Activated gamma-delta T cell (primary cell): Measurements from ENCODE around the gene PNPLA5.
"Not testable (repeated sequence)": the region's sequence is repeated elsewhere in the genome, so short reads cannot be mapped to it uniquely, and the experiment has no call there.

ENCODE experiments used
- DNase-seq: peaks from one replicate; lab custom pipeline; 2025; lab: John Stamatoyannopoulos, UW
- total RNA-seq, 2 donors: gene quantifications; one replicate each; lab custom pipeline; 2026; lab: John Stamatoyannopoulos, UW

PNPLA5 gene, protein sequence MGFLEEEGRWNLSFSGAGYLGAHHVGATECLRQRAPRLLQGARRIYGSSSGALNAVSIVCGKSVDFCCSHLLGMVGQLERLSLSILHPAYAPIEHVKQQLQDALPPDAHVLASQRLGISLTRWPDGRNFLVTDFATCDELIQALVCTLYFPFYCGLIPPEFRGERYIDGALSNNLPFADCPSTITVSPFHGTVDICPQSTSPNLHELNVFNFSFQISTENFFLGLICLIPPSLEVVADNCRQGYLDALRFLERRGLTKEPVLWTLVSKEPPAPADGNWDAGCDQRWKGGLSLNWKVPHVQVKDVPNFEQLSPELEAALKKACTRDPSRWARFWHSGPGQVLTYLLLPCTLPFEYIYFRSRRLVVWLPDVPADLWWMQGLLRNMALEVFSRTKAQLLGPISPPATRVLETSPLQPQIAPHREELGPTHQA
- total RNA-seq: 0 reads per million in 2 donors

DNA sequence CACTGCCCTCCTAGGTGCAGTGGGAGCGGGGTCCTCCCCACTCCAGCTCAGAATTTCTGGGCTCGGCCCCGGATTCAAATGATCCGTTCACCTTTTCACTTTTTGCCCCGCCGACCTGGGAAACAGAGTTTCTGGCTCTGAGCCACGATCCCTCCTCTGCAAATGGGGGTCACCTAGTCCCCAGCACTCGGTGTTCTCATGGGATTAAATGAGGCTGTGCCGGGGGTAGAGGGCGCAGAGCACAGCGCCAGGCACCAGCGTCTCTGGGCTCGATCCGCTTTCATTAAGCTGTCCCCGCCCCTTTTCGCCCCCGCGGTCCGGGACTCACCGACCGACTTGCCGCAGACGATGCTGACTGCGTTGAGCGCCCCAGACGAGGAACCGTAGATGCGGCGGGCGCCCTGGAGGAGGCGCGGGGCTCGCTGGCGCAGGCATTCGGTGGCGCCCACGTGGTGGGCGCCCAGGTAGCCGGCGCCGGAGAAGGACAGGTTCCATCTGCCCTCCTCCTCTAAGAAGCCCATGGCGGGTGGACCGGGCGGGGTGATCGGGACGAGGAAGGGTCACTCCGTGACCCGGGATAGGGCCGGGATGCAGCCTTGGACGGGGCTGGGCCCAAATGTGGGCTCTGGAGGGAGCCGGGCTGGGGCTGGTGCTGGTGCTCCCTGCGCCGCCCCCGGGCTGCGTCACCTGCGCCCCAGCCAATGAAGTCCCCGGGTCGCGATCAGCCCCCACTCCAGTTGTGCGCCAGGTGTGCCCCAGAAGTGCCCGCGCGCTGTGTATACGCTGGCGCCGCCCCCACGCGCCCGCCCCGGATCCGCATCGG lies at the start of gene PNPLA5:
PNPLA5 (minus strand) TSS at position 654 of the 823 bp plus-strand sequence; CDS start at position 521, 133 bp downstream.
- DNase-seq: no peak

DNA sequence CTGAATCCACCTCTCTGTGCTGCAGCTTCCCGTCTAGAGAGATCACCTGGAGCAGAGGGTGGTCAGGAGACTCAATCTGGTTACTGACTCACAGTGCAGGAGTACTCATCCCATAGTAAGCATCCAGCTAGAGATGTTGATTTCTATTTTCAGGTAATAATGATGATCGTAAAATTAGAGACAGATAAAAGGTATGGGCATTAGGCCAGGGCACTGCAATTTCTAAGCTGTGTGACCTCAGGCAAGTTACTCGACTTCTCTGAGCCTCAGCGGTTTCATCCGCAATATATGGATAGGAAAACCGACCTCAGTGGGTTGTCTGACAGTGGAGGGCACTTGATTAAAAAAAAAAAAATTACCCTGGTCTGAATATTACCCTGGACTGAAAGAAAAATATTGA lies 49.6 kb upstream of the PNPLA5 start:
- DNase-seq: no peak

DNA sequence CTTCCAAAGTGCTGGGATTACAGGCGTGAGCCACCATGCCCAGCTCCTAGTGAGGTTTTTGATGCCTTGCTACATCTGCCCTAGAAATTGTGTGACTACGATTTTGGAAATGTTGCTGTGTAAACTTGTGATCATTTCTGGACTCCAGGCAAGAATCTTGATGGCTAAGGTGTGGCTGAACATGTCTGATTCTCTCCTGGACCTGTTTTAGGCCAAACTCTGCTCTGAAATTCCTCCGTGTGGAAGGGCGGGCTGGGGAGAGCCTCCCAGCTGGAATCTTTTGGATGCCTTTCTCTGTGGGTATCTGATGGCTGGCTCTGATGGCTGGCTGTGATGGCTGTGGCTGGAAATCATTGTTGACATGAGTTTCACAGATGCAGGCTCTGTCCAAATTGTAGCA lies 40.0 kb upstream of the PNPLA5 start:
- no peak for DNase-seq

DNA sequence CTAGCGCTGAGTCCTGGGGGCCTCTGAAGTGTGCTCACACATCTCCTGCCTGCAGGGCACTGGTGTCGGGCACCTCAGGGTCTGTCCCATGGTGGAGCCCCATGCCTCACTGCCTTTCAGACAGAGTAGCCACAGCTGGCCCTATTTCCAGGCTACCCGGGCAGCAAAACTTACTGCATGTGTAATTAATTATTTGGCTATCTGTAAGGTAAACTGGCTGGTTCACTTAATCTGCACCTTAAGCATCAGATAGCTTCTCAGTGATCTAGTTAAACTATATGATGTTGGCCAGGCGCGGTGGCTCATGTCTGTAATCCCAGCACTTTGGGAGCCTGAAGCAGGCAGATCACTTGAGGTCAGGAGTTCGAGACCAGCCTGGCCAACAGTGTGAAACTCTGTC lies 37.1 kb upstream of the PNPLA5 start:
- no peak for DNase-seq

DNA sequence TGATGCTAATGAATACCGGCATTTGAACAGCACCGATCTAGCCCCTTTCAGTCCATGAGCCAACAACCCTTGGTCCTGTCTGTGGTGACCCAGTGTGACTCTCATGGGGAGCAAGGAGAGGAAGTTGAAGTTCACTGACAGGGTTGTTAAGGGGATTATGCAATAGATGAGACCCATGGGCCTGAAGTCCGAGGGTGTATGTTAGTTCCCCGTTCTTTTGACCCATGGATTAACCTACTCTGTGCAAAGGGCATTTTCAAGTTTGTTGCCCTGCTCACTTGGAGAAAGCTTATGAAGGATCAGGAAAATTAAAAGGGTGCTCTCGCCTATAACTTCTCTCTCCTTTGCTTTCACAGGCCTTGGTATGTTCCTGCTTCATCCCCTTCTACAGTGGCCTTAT lies 36.7 kb upstream of the PNPLA5 start:
- no peak for DNase-seq

DNA sequence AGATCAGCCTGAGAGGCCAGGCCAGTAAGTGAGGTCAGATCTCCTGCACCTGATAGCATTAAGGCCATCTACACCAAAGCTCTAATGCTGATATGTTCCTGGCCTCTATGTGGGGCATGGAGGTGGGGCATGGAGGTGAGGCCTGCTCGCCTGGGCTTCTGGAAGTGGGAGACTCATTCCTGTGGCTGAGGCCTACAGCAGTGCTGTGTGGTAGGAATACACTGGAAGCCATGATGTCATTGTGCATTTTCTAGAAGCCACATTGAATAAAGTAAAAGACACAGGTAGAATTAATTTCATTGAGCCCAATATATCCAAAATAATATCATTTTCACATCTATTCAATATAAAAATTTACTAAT lies 34.5 kb upstream of the PNPLA5 start:
- DNase-seq: no peak

DNA sequence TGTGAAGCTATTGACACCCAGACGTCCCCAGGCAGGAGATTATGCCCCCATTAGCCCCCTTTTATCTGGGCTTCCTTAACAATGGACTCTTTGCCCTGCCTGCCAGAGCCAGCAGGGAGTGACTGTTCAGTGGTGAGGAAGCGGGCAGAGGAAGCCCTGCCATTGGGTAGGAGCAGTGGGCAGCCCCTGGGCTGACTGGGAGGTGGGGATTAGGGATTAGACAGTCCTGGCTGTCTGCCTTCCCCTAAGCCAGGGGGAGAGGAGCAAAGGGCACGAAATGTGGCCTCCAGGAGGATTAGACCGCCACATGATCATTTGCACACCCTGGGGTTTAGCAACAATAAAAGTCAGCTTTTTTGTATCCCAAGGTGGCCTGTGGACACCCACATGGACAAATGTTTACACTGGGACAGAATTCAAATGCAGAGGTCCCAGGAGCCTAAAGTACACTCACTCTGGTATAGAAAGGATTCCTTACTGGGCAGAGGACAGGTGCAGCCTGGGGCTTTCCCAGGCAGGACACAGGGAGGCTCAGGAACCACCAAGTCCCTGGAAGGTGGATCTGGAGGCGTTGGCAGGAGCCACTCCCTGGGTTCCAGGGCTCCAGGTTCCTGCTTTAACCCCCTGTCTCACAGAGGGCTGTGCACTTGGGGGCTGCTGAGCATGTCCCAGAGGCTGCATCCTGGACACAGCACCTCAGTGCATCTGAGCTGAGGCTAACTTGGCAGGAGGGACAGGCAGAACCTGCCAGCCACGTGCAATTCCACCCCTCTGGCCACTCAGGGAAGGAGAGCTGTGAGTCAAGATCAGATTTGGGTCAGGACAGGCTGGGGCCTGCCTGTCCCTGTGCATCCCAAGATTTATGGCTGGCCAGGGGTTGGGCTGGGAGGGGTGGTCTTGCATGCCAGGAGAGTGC lies 33.9 kb upstream of the PNPLA5 start:
- DNase-seq: no peak

DNA sequence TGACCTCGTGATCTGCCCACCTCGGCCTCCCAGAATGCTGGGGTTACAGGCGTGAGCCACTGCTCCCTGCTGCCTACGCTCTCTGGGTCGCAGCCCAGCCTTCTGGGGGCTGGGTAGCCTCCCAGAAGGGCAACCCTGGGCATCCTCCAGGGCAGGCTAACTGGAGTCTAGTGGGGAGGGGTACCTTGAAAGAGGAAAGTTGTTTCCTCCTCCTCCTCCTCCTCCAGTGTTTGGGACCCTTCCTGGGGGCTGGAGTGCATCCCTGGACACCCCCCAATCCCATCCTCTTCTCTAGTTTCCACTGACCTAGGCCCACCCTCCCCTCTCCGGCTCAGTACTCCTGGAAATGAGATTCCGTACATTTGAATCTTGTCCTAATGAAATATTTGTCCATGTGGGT lies 33.1 kb upstream of the PNPLA5 start:
- DNase-seq: no peak

DNA sequence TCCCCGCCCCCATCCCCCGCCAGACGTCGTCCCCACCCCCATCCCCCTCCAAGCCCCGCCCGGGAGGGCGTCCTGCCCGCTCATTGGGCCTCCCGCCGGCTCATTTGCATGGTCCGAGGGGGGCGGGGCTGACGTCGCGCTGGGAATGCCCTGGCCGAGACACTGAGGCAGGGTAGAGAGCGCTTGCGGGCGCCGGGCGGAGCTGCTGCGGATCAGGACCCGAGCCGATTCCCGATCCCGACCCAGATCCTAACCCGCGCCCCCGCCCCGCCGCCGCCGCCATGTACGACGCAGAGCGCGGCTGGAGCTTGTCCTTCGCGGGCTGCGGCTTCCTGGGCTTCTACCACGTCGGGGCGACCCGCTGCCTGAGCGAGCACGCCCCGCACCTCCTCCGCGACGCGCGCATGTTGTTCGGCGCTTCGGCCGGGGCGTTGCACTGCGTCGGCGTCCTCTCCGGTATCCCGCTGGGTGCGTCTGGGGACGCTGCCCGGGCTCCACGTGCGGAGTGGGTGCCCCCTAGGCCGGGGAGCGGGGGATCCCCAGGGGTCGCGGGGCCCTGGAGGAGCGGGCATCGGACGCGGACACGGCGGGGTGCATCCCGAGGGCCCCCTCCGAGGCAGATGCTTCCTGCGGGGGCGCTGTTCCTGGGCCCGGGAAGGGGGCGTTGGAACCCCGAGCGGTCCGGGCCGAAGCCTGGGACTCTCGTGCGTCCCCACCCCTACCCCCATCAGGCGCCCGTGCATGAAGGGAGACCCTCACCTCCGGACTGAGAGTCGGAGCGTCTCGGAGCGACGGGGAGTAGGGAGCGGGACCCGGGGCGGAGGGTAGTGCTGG lies 32.0 kb upstream of the PNPLA5 start, which contains the start of gene PNPLA3:
PNPLA3 (plus strand) TSS at position 175 of the 834 bp plus-strand sequence; CDS start at position 282, 107 bp downstream.
- peak; percentile 69 for DNase-seq

DNA sequence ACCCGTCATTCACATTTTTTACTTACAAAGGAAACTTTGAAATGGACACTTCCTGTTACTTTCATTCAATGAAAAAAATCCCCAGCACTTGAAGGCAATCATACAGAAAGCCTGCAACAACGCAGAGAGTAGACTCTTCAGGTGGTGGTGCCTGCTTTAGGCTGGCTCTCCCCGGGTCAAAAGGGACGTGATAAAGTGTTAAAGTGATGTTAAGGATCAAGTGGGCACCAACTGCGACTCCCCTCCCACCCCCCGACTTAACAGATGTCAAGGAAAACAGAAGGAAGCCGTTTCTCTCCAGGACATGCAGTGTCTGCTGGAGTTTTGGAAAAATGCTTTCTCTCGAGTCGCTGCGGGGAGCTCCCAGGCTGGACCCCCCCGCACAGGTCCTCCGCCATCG lies 31.4 kb upstream of the PNPLA5 start:
- no peak for DNase-seq

DNA sequence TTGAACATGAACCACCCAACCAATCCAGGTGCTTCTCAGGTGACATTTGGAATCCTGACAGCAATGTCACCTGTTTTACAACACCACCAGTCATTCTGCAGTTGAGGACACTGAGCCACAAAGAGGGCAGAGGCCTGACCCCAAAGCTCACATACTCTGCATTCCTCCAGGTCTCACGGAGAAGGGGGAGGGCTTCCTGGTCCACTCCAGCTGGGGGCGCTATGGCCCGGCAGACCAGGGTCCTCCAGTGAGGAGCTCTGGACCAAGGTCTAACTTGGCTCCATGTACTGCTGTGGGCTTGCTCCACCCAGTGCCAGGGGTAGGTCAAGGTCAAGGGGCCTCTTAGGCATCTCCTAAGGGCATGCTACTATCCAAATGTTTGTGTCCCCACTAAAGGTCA lies 30.3 kb upstream of the PNPLA5 start:
- no peak for DNase-seq

DNA sequence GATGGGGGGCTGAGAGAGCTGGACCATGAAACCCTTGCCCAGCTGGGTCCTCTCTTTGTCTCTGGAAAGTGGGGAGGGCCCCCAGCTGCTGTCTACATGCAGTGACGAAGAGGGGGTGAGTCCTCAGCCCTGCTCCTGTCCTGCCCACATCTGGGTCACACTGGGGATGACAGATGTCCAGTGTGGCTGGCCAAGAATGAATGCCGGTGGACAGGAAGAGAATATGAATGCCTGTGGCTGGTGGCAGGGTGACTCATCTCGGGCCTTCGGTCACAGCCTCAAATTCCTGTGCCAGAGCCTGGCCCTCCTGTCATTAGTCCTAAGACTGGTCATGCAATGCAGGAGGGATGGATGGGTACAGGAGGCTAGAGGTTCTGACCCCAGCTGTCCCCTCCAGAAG lies 29.6 kb upstream of the PNPLA5 start:
- no peak for DNase-seq

DNA sequence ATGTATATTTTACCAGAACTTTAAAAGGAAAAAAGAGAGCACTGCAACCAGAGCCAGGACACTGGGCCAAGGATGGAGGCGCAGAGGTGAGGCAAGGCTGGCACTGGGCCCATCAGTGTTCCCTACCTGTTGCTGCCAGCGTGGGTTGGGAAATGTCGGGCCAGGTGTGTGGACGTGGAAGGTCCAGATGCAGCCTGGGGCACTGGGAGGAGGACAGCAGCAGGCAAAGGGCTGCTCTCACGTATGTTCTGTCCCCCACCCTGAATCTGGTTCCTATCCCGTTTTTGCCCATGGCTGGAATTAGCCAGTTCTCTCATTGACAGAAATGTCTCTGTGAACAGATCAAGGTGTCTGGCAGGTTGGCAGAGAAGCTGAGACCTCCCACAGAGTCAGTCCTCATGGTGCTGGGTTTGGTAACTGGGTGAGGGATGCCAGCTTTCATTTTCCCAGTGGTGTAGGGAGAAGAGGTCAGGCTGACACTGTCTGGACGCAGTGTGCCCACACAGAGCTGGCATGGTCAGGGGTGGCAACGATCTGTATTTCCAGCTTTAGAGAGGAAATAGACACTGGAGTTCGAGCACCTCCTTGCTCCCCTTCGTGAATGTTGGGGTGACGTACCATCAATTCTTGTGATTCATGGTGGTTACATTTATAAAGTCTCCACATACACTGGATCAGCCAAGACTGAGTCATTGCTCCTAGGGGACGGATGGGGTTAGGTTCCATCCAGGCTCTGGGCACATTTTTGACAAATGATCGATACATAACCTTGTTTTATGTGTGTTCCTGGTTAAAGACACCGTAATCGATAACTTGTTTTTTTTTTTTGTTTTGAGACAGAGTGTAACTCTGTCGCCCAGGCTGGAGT lies 27.5 kb upstream of the PNPLA5 start:
- DNase-seq: no peak

DNA sequence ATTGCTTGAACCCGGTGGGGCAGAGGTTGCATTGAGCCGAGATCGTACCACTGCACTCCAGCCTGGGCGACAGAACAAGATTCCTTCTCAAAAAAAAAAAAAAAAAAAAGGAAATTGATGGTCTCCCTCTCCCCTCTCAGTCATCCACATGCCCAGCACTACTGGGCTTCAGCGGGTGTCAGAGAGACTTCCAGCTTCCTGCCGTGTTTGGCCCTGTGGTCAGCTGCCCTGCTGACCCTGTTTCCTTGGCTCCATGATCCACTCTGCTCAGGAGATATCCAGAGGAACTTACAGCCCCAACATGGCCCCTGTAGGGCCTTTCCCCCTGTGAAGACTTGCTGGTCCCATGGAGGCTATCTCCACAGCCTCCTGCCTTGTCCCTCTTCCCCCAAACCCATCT lies 25.7 kb upstream of the PNPLA5 start:
- no peak for DNase-seq

DNA sequence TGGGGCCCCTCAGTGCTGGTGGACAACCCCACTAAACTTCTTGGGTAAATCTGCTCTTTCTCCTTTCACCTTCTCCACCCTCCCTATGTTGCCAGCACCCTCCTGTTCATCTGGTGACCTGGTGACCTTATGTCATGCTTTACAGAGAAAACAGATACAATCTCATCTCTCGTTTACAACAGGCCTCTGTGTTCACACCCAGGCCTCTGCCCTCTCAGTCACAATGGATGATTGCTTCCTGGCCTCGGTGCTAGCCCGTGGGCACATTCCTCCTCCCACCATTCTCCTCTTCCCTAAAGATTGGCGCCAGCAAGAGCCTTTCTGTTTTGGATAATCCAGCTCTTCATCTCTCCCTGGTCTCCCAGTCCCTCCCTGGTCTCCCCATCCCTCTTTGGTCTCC lies 19.5 kb upstream of the PNPLA5 start:
- DNase-seq: no peak

DNA sequence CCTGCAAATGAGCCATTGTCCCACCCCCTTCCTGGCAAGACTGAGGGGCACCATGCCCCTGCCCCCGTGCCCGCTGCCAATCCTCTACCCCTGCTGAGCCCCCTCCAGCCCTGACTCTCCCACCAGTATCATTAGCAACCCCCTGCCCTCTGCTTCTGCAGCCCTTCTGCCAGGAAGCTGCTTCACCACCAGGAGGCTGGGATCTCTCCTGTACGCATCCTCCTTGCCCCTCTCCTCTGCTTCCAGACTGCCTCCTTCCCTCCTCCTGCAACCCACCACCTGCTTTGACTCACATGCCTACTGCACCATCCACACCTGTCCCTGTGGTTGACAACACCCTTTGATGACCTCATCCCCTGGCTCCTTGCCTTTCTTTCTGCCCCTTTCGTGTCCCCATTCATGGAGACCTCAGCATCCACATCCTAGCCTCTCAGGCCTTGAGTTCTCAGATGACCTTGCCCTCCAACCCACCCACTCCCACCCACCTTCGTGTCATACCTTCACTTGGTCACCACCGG lies 18.4 kb upstream of the PNPLA5 start:
- DNase-seq: no peak

DNA sequence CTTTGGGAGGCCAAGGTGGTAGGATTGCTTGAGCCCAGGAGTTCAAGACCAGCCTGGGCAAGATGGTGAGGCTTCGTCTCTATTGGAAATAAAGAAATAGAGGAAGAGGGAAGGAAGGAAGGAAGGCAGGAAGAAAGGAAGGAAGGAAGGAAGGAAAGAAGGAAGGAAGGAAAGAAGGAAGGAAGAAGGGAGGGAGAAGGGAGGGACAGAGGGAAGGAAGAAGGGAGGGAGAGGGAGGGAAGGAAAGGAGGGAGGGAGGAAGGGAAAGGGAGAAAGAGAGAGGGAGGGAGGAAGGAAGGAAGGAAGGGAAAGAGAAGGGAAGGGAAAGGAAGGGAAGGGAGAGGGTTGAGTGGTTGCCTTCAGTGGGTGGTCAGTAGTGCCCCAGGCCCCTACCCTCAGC lies 17.9 kb upstream of the PNPLA5 start:
- no peak for DNase-seq

DNA sequence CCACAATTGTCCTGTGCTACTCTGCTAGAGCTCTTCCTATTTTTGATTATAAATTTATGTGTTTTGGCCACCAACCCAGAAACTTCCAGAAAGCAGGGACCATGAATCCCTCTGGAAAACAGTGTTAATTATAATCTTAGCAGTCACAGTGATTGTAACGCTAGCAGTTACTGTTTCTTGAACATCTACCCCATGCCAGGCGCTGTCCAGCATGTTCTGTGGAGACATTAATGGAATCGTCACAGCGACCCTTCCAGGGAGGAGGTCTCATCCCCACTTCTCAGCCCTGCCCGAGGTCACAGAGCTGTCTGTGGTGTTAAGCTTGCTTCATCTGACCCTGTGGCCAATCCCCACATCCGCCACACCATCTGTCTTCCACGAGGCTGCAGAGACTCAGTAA lies 13.9 kb upstream of the PNPLA5 start:
- no peak for DNase-seq

DNA sequence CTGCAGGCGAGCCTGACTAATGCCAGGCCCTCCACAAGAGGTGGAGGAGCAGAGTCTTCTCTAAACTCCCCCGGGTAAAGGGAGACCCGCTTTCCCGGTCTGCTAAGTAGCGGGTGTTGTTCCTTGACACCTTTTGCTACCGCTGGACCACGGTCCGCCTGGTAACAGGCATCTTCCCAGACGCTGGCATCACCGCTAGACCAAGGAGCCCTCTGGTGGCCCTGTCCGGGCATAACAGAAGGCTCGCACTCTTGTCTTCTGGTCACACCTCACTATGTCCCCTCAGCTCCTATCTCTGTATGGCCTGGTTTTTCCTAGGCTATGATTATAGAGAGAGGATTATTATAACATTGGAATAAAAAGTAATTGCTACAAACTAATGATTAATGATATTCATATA lies 12.6 kb upstream of the PNPLA5 start:
- not testable (repeated sequence) for DNase-seq

DNA sequence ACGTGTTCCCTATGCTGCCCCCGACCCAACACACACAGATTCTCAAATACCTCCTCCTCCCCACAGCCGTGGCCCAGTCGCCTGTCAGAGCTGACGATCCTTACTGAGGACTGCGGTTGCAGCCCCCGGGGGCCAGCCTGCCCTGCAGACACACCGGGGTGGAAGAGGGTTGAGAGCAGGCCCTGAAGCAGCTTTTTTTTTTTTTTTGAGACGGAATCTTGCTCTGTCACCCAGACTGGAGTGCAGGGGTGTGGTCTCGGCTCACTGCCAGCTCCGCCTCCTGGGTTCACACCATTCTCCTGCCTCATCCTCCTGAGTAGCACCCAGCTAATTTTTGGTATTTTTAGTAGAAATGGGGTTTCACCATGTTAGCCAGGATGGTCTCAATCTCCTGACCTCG lies 11.2 kb upstream of the PNPLA5 start:
- DNase-seq: not testable (repeated sequence)
